ENCODE measurements around the gene SLC38A2.
"Not testable (repeated sequence)": the region's sequence is repeated elsewhere in the genome, so short reads cannot be mapped to it uniquely, and the experiment has no call there.

SLC38A2 gene

DNA sequence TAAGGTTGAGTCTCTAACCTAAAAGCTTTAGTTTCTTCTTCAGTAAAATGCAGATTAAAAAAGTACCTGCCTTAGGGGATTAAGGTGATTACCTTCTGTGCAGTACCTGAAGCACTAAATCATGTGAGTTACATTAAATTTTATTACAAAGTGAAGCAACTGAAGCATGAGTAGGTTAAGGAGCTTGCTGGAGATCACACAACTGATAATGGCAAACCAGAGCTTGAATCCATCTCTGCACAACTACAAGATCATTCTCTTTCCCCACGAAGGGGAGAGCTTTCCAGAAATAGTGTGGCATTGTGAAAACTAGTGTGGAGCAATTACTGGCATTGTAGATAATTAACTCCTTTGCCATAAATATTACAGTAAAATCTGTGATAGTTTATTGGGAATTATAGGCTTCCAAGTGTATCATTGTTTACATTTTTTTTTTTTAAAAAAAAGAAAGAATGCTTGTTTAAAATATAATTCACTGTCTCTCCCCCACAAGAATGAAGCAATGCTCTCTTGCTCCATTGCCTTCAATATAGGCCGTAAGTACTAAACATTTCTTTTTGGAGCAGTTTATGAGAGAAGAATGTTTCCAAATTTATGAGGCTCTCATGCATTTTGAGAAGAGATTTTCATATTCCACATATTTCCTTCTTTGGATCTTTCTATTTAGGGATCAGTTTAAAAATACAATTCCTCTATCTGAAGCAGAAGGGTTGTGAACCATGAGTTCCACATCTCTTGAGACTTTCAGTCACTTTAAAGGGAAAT is 20.5 kb downstream of the SLC38A2 start:
- Histone ChIP-seq H3K4me1 (ENCODE audit: control insufficient read depth, insufficient read depth, low read length, unreplicated experiment) (no peaks in the 10 kb centered on the region), H3K4me3 (ENCODE audit: low read depth, low read length) (no peak overlapping the region), H3K27ac (ENCODE audit: low read depth, low read length) (no peak overlapping the region), H3K79me2 (ENCODE audit: control insufficient read depth, insufficient read depth, low read length, unreplicated experiment) (no peaks in the 10 kb centered on the region), H3K36me3 (ENCODE audit: insufficient read depth, low read length) (no peaks in the 10 kb centered on the region), H2AFZ (ENCODE audit: low read length, unreplicated experiment) (no peak overlapping the region), H3K27me3 (ENCODE audit: insufficient read depth, low read length) (no peaks in the 10 kb centered on the region)

DNA sequence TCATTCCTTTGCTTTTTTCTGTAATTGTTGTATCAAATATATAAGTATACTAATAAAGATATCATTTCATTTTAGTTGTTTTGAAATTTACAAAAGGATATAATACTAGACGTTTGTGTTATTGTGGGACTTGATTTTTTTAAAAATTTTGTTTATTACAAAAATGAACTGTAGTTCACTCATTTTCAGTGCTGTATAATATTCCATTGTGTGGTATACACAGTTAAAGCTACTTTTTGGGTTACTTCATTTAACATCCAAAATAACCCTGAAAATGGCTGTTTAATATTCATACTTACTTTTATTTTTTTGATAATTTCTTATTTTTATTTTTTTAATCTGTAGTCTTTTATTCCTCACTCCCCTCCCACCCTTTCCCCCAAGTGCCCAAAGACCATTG is 21.4 kb downstream of the SLC38A2 start:
- no peak overlapping the region for H2AFZ ChIP-seq (ENCODE audit: low read length, unreplicated experiment)

GRCh38 chr12:46349253-46349652 is 23.3 kb downstream of the SLC38A2 start:
- Histone ChIP-seq H3K27ac (ENCODE audit: low read depth, low read length) (no peak overlapping the region), H3K27me3 (ENCODE audit: insufficient read depth, low read length) (no peaks in the 10 kb centered on the region), H3K36me3 (ENCODE audit: insufficient read depth, low read length) (no peaks in the 10 kb centered on the region), H3K4me3 (ENCODE audit: low read depth, low read length) (no peak overlapping the region), H2AFZ (ENCODE audit: low read length, unreplicated experiment) (no peak overlapping the region), H3K4me1 (ENCODE audit: control insufficient read depth, insufficient read depth, low read length, unreplicated experiment) (no peaks in the 10 kb centered on the region), H3K79me2 (ENCODE audit: control insufficient read depth, insufficient read depth, low read length, unreplicated experiment) (no peaks in the 10 kb centered on the region)

More for the DNA sequence above, 21.4 kb downstream of the SLC38A2 start:
- Histone ChIP-seq H3K27ac (ENCODE audit: low read depth, low read length) (no peak overlapping the region), H3K4me1 (ENCODE audit: control insufficient read depth, insufficient read depth, low read length, unreplicated experiment) (no peaks in the 10 kb centered on the region), H3K27me3 (ENCODE audit: insufficient read depth, low read length) (no peaks in the 10 kb centered on the region), H3K36me3 (ENCODE audit: insufficient read depth, low read length) (no peaks in the 10 kb centered on the region), H3K4me3 (ENCODE audit: low read depth, low read length) (no peak overlapping the region), H3K79me2 (ENCODE audit: control insufficient read depth, insufficient read depth, low read length, unreplicated experiment) (no peaks in the 10 kb centered on the region)

- Histone ChIP-seq H3K27me3 (ENCODE audit: insufficient read depth, low read length) (no peaks in the 10 kb centered on the region), H3K36me3 (ENCODE audit: insufficient read depth, low read length) (no peaks in the 10 kb centered on the region), H3K27ac (ENCODE audit: low read depth, low read length) (no peak overlapping the region), H3K4me1 (ENCODE audit: control insufficient read depth, insufficient read depth, low read length, unreplicated experiment) (peaks cover 10% of the 10 kb centered on the region), H3K4me3 (ENCODE audit: low read depth, low read length) (no peak overlapping the region), H3K79me2 (ENCODE audit: control insufficient read depth, insufficient read depth, low read length, unreplicated experiment) (no peaks in the 10 kb centered on the region), H2AFZ (ENCODE audit: low read length, unreplicated experiment) (no peak overlapping the region)
These were observed 29.3 kb downstream of the SLC38A2 start for GRCh38 chr12:46343118-46343852.

- Histone ChIP-seq H3K4me1 (ENCODE audit: control insufficient read depth, insufficient read depth, low read length, unreplicated experiment) (peaks cover 10% of the 10 kb centered on the region), H3K79me2 (ENCODE audit: control insufficient read depth, insufficient read depth, low read length, unreplicated experiment) (no peaks in the 10 kb centered on the region), H3K27me3 (ENCODE audit: insufficient read depth, low read length) (no peaks in the 10 kb centered on the region), H3K4me3 (ENCODE audit: low read depth, low read length) (no peak overlapping the region), H2AFZ (ENCODE audit: low read length, unreplicated experiment) (no peak overlapping the region), H3K36me3 (ENCODE audit: insufficient read depth, low read length) (no peaks in the 10 kb centered on the region), H3K27ac (ENCODE audit: low read depth, low read length) (no peak overlapping the region)
These were observed 30.0 kb downstream of the SLC38A2 start for GRCh38 chr12:46342562-46343033.

DNA sequence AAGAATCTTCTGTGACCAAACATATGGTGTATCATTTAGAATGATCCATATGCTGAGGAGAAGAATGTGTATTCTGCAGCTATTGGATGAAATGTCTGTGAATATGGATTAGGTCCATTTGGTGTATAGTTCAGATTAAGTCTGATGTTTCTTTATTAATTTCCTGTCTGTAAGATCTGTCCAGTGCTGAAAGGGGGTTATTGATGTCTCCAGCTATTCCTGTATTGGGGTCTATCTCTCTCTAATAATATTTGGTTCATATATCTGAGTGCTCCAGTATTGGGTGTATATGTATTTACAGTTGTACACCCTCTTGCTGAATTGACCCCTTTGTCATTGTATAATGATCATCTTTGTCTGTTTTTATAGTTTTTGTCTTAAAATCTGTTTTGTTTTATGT is 33.5 kb downstream of the SLC38A2 start:
- no peaks in the 10 kb centered on the region for H3K79me2 ChIP-seq (ENCODE audit: control insufficient read depth, insufficient read depth, low read length, unreplicated experiment)
- H3K36me3 ChIP-seq (ENCODE audit: insufficient read depth, low read length): no peaks in the 10 kb centered on the region
- no peaks in the 10 kb centered on the region for H3K27me3 ChIP-seq (ENCODE audit: insufficient read depth, low read length)
- no peak overlapping the region for H3K4me3 ChIP-seq (ENCODE audit: low read depth, low read length)
- H2AFZ ChIP-seq (ENCODE audit: low read length, unreplicated experiment): no peak overlapping the region
- H3K27ac ChIP-seq (ENCODE audit: low read depth, low read length): no peak overlapping the region
- H3K4me1 ChIP-seq (ENCODE audit: control insufficient read depth, insufficient read depth, low read length, unreplicated experiment): peaks cover 10% of the 10 kb centered on the region

DNA sequence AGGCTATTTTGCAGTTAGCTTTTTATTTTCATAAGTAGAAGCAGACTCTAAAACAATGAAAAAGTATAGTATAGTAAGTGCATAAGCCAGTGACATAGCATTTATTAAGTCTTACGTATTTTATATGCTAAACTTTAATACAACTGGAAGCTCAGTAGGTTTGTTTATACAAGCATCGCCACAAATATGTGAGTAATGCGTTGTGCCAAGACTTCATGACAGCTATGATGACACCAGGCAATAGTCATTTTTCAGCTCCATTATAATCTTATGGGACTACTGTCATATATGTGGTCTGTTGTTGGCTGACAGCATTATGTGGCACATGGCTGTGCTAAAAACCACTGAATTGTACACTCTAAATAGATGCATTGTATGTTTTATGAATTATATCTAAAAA is 40.3 kb downstream of the SLC38A2 start:
- no peaks in the 10 kb centered on the region for H3K27me3 ChIP-seq (ENCODE audit: insufficient read depth, low read length)
- H3K36me3 ChIP-seq (ENCODE audit: insufficient read depth, low read length): no peaks in the 10 kb centered on the region
- H3K27ac ChIP-seq (ENCODE audit: low read depth, low read length): no peak overlapping the region

GRCh38 chr12:46325075-46325474 is 47.5 kb downstream of the SLC38A2 start:
- H3K4me3 ChIP-seq (ENCODE audit: low read depth, low read length); H3K27ac ChIP-seq (ENCODE audit: low read depth, low read length); H3K4me1 ChIP-seq (ENCODE audit: control insufficient read depth, insufficient read depth, low read length, unreplicated experiment); H3K79me2 ChIP-seq (ENCODE audit: control insufficient read depth, insufficient read depth, low read length, unreplicated experiment); H3K27me3 ChIP-seq (ENCODE audit: insufficient read depth, low read length); H2AFZ ChIP-seq (ENCODE audit: low read length, unreplicated experiment); H3K36me3 ChIP-seq (ENCODE audit: insufficient read depth, low read length): not testable (repeated sequence)

More for the DNA sequence above, 40.3 kb downstream of the SLC38A2 start:
- H3K79me2 ChIP-seq (ENCODE audit: control insufficient read depth, insufficient read depth, low read length, unreplicated experiment): no peaks in the 10 kb centered on the region
- peaks cover 3% of the 10 kb centered on the region for H3K4me1 ChIP-seq (ENCODE audit: control insufficient read depth, insufficient read depth, low read length, unreplicated experiment)
- H3K4me3 ChIP-seq (ENCODE audit: low read depth, low read length): no peak overlapping the region
- no peak overlapping the region for H2AFZ ChIP-seq (ENCODE audit: low read length, unreplicated experiment)

GRCh38 chr12:46320731-46321130 is 51.8 kb downstream of the SLC38A2 start:
- H3K4me3 ChIP-seq (ENCODE audit: low read depth, low read length): no peak overlapping the region
- H3K4me1 ChIP-seq (ENCODE audit: control insufficient read depth, insufficient read depth, low read length, unreplicated experiment): peaks cover 5% of the 10 kb centered on the region
- no peak overlapping the region for H3K27ac ChIP-seq (ENCODE audit: low read depth, low read length)
- H3K79me2 ChIP-seq (ENCODE audit: control insufficient read depth, insufficient read depth, low read length, unreplicated experiment): no peaks in the 10 kb centered on the region
- H3K36me3 ChIP-seq (ENCODE audit: insufficient read depth, low read length): no peaks in the 10 kb centered on the region
- H3K27me3 ChIP-seq (ENCODE audit: insufficient read depth, low read length): no peaks in the 10 kb centered on the region
- no peak overlapping the region for H2AFZ ChIP-seq (ENCODE audit: low read length, unreplicated experiment)

- Histone ChIP-seq H3K27me3 (ENCODE audit: insufficient read depth, low read length) (no peaks in the 10 kb centered on the region), H2AFZ (ENCODE audit: low read length, unreplicated experiment) (no peak overlapping the region), H3K4me3 (ENCODE audit: low read depth, low read length) (no peak overlapping the region), H3K36me3 (ENCODE audit: insufficient read depth, low read length) (no peaks in the 10 kb centered on the region), H3K27ac (ENCODE audit: low read depth, low read length) (no peak overlapping the region), H3K4me1 (ENCODE audit: control insufficient read depth, insufficient read depth, low read length, unreplicated experiment) (peaks cover 5% of the 10 kb centered on the region), H3K79me2 (ENCODE audit: control insufficient read depth, insufficient read depth, low read length, unreplicated experiment) (no peaks in the 10 kb centered on the region)
These were observed 54.5 kb downstream of the SLC38A2 start for GRCh38 chr12:46318037-46318436.
